OCI-LY1 (cell line): ENCODE data around the gene INPP5K.

Source experiments
- CTCF ChIP-seq: fragments of 200-600 bp; sonication (generic), shearing (Covaris generic); IDR thresholded peaks from 2 replicates; pipeline ENCODE4 v1.5.1; 2017; ENCODE audit warnings: mild to moderate bottlenecking, antibody characterized with exemption, low read length, moderate library complexity, mixed read lengths
- EZH2 ChIP-seq: fragments of 200-600 bp; sonication (generic), shearing (Covaris generic); IDR thresholded peaks from 2 replicates; pipeline ENCODE4 v1.8.0; 2017; ENCODE audit warnings: borderline replicate concordance, mixed run types, mild to moderate bottlenecking, antibody characterized with exemption, low read length, moderate library complexity, mixed read lengths

DNA sequence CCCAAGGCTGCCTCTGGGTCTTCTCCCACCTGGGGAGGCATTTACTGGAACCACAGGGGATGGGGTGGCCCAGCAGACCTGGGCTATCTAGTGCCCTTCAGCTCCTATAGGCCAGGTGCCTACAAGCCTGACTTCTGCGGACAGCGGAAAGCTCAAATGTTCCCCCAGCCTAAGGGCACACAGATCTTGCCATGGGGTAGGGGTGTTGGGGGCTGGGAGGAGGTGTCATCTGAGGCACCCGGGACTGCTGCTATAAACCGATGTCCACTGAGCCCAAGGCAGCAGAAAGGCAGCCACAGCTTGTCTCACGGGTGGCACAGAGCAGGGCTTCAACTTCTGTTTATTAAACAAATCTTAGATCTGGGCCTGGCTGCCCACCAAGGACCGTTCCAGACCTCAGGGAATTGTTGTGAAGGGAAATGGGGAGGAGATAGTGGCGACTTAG is 27.6 kb downstream of the INPP5K start:
- TF ChIP-seq CTCF (no peak), EZH2 (no peak)
